ENCODE measurements around the gene AANAT. TPM values are rescaled to one million over a fixed set of nuclear protein-coding genes. Genes with fewer than 3 reads are reported as not detected.

Gene AANAT
- total and polyA plus RNA-seq, 2 donors (not counting 3 experiments of a cell fraction or from before 2014, with no cell fraction given): not detected

GRCh38 chr17:76497979-76498875 lies 30.8 kb downstream of the AANAT start:
- TSS peak; percentile 54 for BruUV-seq (replicated peaks)
- DNase-seq (ENCODE audit: low read depth, low spot score) (peak; percentile 93), FAIRE-seq (peak; percentile 98)
- peaks cover 19% of the 10 kb centered on the region for H3K79me2 ChIP-seq (ENCODE audit: control insufficient read depth, insufficient read depth, low read length)
- no peaks in the 10 kb centered on the region for H3K9me3 ChIP-seq (replicated peaks; ENCODE audit: control insufficient read depth, insufficient read depth, low read length)
- H2AFZ ChIP-seq (ENCODE audit: low read depth, low read length): peak overlapping the region; percentile 39
- H4K20me1 ChIP-seq (replicated peaks; ENCODE audit: control insufficient read depth, extremely low read depth, insufficient read depth, low read length): no peaks in the 10 kb centered on the region
- no peaks in the 10 kb centered on the region for H3K36me3 ChIP-seq (ENCODE audit: control insufficient read depth in 2 of 2, extremely low read depth in 1 of 2, insufficient read depth in 2 of 2, low read length in 2 of 2)
- peak; percentile 27 for TF ChIP-seq POLR2A (IDR thresholded peaks at IDR 0.05; ENCODE audit: low read depth, low read length)
- peak; percentile 65 for TF ChIP-seq POLR2AphosphoS5 (IDR thresholded peaks at IDR 0.05; ENCODE audit: insufficient read depth, low read depth, low read length)
- no peak for TF ChIP-seq EZH2 (IDR thresholded peaks at IDR 0.05; ENCODE audit: borderline replicate concordance, low read depth, low read length, severe bottlenecking)
- H3K27ac ChIP-seq (ENCODE audit: insufficient read depth, low read depth, low read length): peak overlapping the region; percentile 93
- POLR2A ChIA-PET: interaction anchor here (0.7 kb wide), 1 partner anchor 32 kb away, joined by 5 read pairs; no protein-coding TSS in a partner anchor
- peaks cover 42% of the 10 kb centered on the region for H3K4me1 ChIP-seq (ENCODE audit: control insufficient read depth, extremely low read depth, insufficient read depth, low read length)
- CTCF ChIA-PET: interaction anchor here (0.6 to 3.0 kb wide), 11 partner anchors 8 to 101 kb away, joined by 3 to 20 read pairs (median 4); partner anchors contain the start of gene AANAT
- intact Hi-C loops (cut with micrococcal nuclease): loop anchor here (1.0 kb wide), 1 partner anchor 13 kb away; no protein-coding TSS in a partner anchor
- H3K4me3 ChIP-seq (replicated peaks in 1 of 3; ENCODE audit: insufficient read depth in 1 of 3, low read depth in 1 of 3, low read length in 3 of 3): no peak overlapping the region
- H3K9ac ChIP-seq (replicated peaks; ENCODE audit: extremely low read depth, insufficient read depth, low read length): peak overlapping the region; percentile 72
- dilution Hi-C loops (cut with MboI; ENCODE audit: extremely low pct_ligation_motif_present, low sequenced_read_pairs): no loop called here
- no peaks in the 10 kb centered on the region for H3K9me1 ChIP-seq (replicated peaks; ENCODE audit: control insufficient read depth, extremely low read depth, insufficient read depth, low read length)
- peak overlapping the region; percentile 49 for H3K4me2 ChIP-seq (ENCODE audit: insufficient read depth, low read length)
- no peaks in the 10 kb centered on the region for H3K27me3 ChIP-seq (ENCODE audit: control insufficient read depth in 2 of 2, insufficient read depth in 2 of 2, low read length in 2 of 2)

- FAIRE-seq (no peak), DNase-seq (ENCODE audit: low read depth, low spot score) (no peak)
- ChIA-PET CTCF (interaction anchor here (0.6 to 3.0 kb wide), 7 partner anchors 8 to 101 kb away, joined by 3 to 20 read pairs (median 5); partner anchors contain the start of gene AANAT), POLR2A (interaction anchor here (0.5 kb wide), 1 partner anchor 812 kb away, joined by 3 read pairs; no protein-coding TSS in a partner anchor)
- BruUV-seq (replicated peaks): no TSS peak
- dilution Hi-C loops (cut with MboI; ENCODE audit: extremely low pct_ligation_motif_present, low sequenced_read_pairs): no loop called here
- Histone ChIP-seq H3K36me3 (ENCODE audit: control insufficient read depth in 2 of 2, extremely low read depth in 1 of 2, insufficient read depth in 2 of 2, low read length in 2 of 2) (no peaks in the 10 kb centered on the region), H3K4me2 (ENCODE audit: insufficient read depth, low read length) (no peak overlapping the region), H3K79me2 (ENCODE audit: control insufficient read depth, insufficient read depth, low read length) (peaks cover 19% of the 10 kb centered on the region), H3K9me1 (replicated peaks; ENCODE audit: control insufficient read depth, extremely low read depth, insufficient read depth, low read length) (no peaks in the 10 kb centered on the region), H3K9ac (replicated peaks; ENCODE audit: extremely low read depth, insufficient read depth, low read length) (peak overlapping the region; percentile 72), H3K27me3 (ENCODE audit: control insufficient read depth in 2 of 2, insufficient read depth in 2 of 2, low read length in 2 of 2) (no peaks in the 10 kb centered on the region), H4K20me1 (replicated peaks; ENCODE audit: control insufficient read depth, extremely low read depth, insufficient read depth, low read length) (no peaks in the 10 kb centered on the region), H3K27ac (ENCODE audit: insufficient read depth, low read depth, low read length) (peak overlapping the region; percentile 93), H2AFZ (ENCODE audit: low read depth, low read length) (no peak overlapping the region), H3K4me1 (ENCODE audit: control insufficient read depth, extremely low read depth, insufficient read depth, low read length) (peaks cover 36% of the 10 kb centered on the region), H3K4me3 (replicated peaks in 1 of 3; ENCODE audit: insufficient read depth in 1 of 3, low read depth in 1 of 3, low read length in 3 of 3) (no peak overlapping the region), H3K9me3 (replicated peaks; ENCODE audit: control insufficient read depth, insufficient read depth, low read length) (no peaks in the 10 kb centered on the region)
- TF ChIP-seq EZH2 (IDR thresholded peaks at IDR 0.05; ENCODE audit: borderline replicate concordance, low read depth, low read length, severe bottlenecking): no peak
- TF ChIP-seq JUN (IDR thresholded peaks at IDR 0.05; ENCODE audit: borderline replicate concordance, insufficient read depth, insufficient read length, low read depth): no peak
- no peak for TF ChIP-seq POLR2AphosphoS5 (IDR thresholded peaks at IDR 0.05; ENCODE audit: insufficient read depth, low read depth, low read length)
- TF ChIP-seq MAX (IDR thresholded peaks at IDR 0.05; ENCODE audit: insufficient read depth, insufficient read length): no peak
- no peak for TF ChIP-seq POLR2A (IDR thresholded peaks at IDR 0.05; ENCODE audit: low read depth, low read length)
- intact Hi-C loops (cut with micrococcal nuclease): loop anchor here (1.0 kb wide), 1 partner anchor 14 kb away; no protein-coding TSS in a partner anchor
Measured at GRCh38 chr17:76498876-76499251, 31.5 kb downstream of the AANAT start.

Measured in endothelial cell of umbilical vein (primary cell).